HepG2 (cell line): ENCODE results near the gene PCGF3. TPM values are rescaled to one million over a fixed set of nuclear protein-coding genes. Genes with fewer than 3 reads are reported as not detected.

Source experiments
- ATAC-seq: fragments of 200-7000 bp; cut with Tn5 transposase; 3 replicates; pipeline ENCODE4 v1.9.1; 2020; ENCODE audit warnings: mild to moderate bottlenecking, moderate library complexity
- BruUV-seq: library from RNA; stranded (reverse); fragments of 400-500 nt; replicated peaks from 2 replicates; lab custom pipeline; 2021; lab: Mats Ljungman, UMichigan
- CTCF ChIA-PET: fragments of 300-600 bp; formaldehyde crosslinking; extraction: SDS; loops from one replicate; lab custom pipeline; 2021; ENCODE audit warnings: low total read pairs, inconsistent platforms, low intra/inter-chr PET ratio; lab: Yijun Ruan, JAX
- POLR2A ChIA-PET: fragments of 350-600 bp; sonication (Branson Sonifier 250); formaldehyde crosslinking; loops from one replicate; lab custom pipeline; 2020; ENCODE audit warnings: antibody characterized with exemption, inconsistent platforms; lab: Yijun Ruan, JAX
- DNase-seq: peaks from one replicate; pipeline ENCODE4 v3.0.0-alpha.2; 2015; ENCODE audit warnings: low spot score
- FAIRE-seq: peaks from 3 replicates; lab custom pipeline; 2011; peaks lifted over from hg19 to GRCh38; lab: Jason Lieb, UNC
- H2AFZ ChIP-seq: one replicate; pipeline ENCODE4 v1.6.1; 2011; ENCODE audit warnings: low read length, inconsistent platforms
- H3K27ac ChIP-seq: fragments of 300-600 bp; 3 replicates; pipeline ENCODE4 v1.8.0; 2011; ENCODE audit warnings: mixed run types, mild to moderate bottlenecking, mixed read lengths, low read length, inconsistent platforms; ENCODE audit not compliant: insufficient read depth; ENCODE audit errors: extremely low read length
- H3K27me3 ChIP-seq, 2 experiments: fragments of 200-600 bp in 1 of 2; 2 replicates in 1 of 2; 3 replicates in 1 of 2; pipeline versions ENCODE4 v1.6.0 to v1.8.0; 2011; ENCODE audit warnings: low read length in 2 of 2, mild to moderate bottlenecking in 2 of 2, moderate library complexity in 2 of 2, inconsistent platforms in 1 of 2; ENCODE audit not compliant: insufficient read depth in 2 of 2, control insufficient read depth in 1 of 2
- H3K36me3 ChIP-seq, 2 experiments: fragments of 200-600 bp in 1 of 2; replicated peaks in 1 of 2; 2 replicates in 1 of 2; 3 replicates in 1 of 2; pipeline versions ENCODE4 v1.5.1 to v1.8.0; 2011; ENCODE audit warnings: low read length in 2 of 2, inconsistent platforms in 1 of 2; ENCODE audit not compliant: insufficient read depth in 2 of 2, control insufficient read depth in 1 of 2
- H3K4me1 ChIP-seq: 2 replicates; pipeline ENCODE4 v1.5.1; 2012; ENCODE audit warnings: low read length, inconsistent platforms; ENCODE audit not compliant: insufficient read depth
- H3K4me2 ChIP-seq: 2 replicates; pipeline ENCODE4 v1.6.0; 2011; ENCODE audit warnings: low read depth, low read length, inconsistent platforms
- H3K4me3 ChIP-seq, 3 experiments: fragments of 200-600 bp in 1 of 3; sonication (generic), shearing (Covaris generic) in 1 of 3; replicated peaks in 1 of 3; 2 replicates each; pipeline ENCODE4 v1.5.1; 2011 to 2016; ENCODE audit warnings: low read length in 3 of 3, inconsistent platforms in 2 of 3, low read depth in 2 of 3, mild to moderate bottlenecking in 2 of 3, control low read depth in 1 of 3, mixed read lengths in 1 of 3; ENCODE audit not compliant: insufficient read depth in 1 of 3
- H3K79me2 ChIP-seq: one replicate; pipeline ENCODE4 v1.6.1; 2011; ENCODE audit warnings: low read length, inconsistent platforms; ENCODE audit not compliant: insufficient read depth
- H3K9ac ChIP-seq: 2 replicates; pipeline ENCODE4 v1.6.0; 2011; ENCODE audit warnings: mild to moderate bottlenecking, low read depth, low read length, inconsistent platforms; ENCODE audit not compliant: insufficient read depth
- H3K9me3 ChIP-seq: 2 replicates; pipeline ENCODE4 v1.5.1; 2012; ENCODE audit warnings: mild to moderate bottlenecking, low read length
- H4K20me1 ChIP-seq: 2 replicates; pipeline ENCODE4 v1.6.0; 2011; ENCODE audit warnings: inconsistent platforms, mild to moderate bottlenecking, low read length, moderate library complexity; ENCODE audit not compliant: insufficient read depth
- AGO2 ChIP-seq: fragments of 200-400 bp; formaldehyde crosslinking; optimal IDR thresholded peaks from 2 replicates; pipeline ENCODE3; 2017; ENCODE audit warnings: mild to moderate bottlenecking, low read depth, low read length, moderate library complexity
- CC2D1A ChIP-seq: sonication (generic); formaldehyde crosslinking; IDR thresholded peaks from 2 replicates; pipeline ENCODE4 v1.8.1; 2023; ENCODE audit warnings: mild to moderate bottlenecking, missing genetic modification reagents
- CREB1 ChIP-seq, 2 experiments: fragments of 450-650 bp in 1 of 2; IDR thresholded peaks; 2 replicates each; pipeline ENCODE4 v1.6.1; 2016 to 2017; ENCODE audit warnings: control low read depth in 1 of 2, mild to moderate bottlenecking in 1 of 2, missing compliant biosample characterization in 1 of 2, missing genetic modification characterization in 1 of 2
- GLI4 ChIP-seq: sonication (generic); formaldehyde crosslinking; IDR thresholded peaks from 2 replicates; pipeline ENCODE4 v1.5.1; 2020; ENCODE audit warnings: missing genetic modification reagents, mild to moderate bottlenecking, moderate library complexity, borderline replicate concordance
- HNRNPL ChIP-seq: fragments of 200-400 bp; formaldehyde crosslinking; IDR thresholded peaks from 2 replicates; pipeline ENCODE4 v1.6.1; 2017; ENCODE audit warnings: mild to moderate bottlenecking, low read depth, low read length
- NCOA2 ChIP-seq: sonication (generic); formaldehyde crosslinking; IDR thresholded peaks from 2 replicates; pipeline ENCODE4 v1.8.0; 2022; ENCODE audit warnings: inconsistent platforms
- SNAI1 ChIP-seq: sonication (generic); formaldehyde crosslinking; IDR thresholded peaks from 2 replicates; pipeline ENCODE4 v1.5.0; 2020; ENCODE audit warnings: mild to moderate bottlenecking, missing genetic modification reagents, borderline replicate concordance
- SP1 ChIP-seq, 2 experiments: fragments of 450-650 bp in 1 of 2; sonication (generic) in 1 of 2; formaldehyde crosslinking in 1 of 2; IDR thresholded peaks; 2 replicates each; pipeline versions ENCODE4 v1.4.0 to v1.6.1; 2016 to 2020; ENCODE audit warnings: missing genetic modification reagents in 1 of 2
- ZNF235 ChIP-seq: sonication (generic); formaldehyde crosslinking; IDR thresholded peaks from 2 replicates; pipeline ENCODE4 v1.8.1; 2023; ENCODE audit warnings: mild to moderate bottlenecking, missing genetic modification reagents, borderline replicate concordance
- ZNF558 ChIP-seq: sonication (generic); formaldehyde crosslinking; IDR thresholded peaks from 2 replicates; pipeline ENCODE4 v1.9.0; 2022; ENCODE audit warnings: mild to moderate bottlenecking, missing genetic modification reagents, borderline replicate concordance
- WGBS: methylation state at CpG from one replicate; pipeline ENCODE4 v1.1.6; 2017; ENCODE audit warnings: low lambda C conversion rate; 5-methylcytosine and 5-hydroxymethylcytosine counted together
- in situ Hi-C: cut with HindIII; loops from 2 replicates; pipeline ENCODE4 v1.10.0; 2017; ENCODE audit warnings: low pct_unique_long_range_greater_than_20kb; ENCODE audit not compliant: extremely low pct_ligation_motif_present
- intact Hi-C: fragments of 100-400 bp; cut with micrococcal nuclease; formaldehyde crosslinking; loops from one replicate; pipeline ENCODE4 v1.10.0; 2022; ENCODE audit not compliant: unreplicated experiment
- polyA plus RNA-seq, 8 experiments: library from polyadenylated mRNA; depleted of rRNA in 3 of 8; stranded (reverse) in 7 of 8; unstranded in 1 of 8; fragments of >200 nt; fragmentation: Illumina TruSeq in 4 of 8; extraction: Trizol in 4 of 8; gene quantifications; 2 replicates each; pipeline versions ENCODE4 v1.2.1 to v1.2.3, GENCODE V29; 2011 to 2016; ENCODE audit warnings: low read depth in 4 of 8, missing spikeins in 1 of 8, mixed read lengths in 1 of 8; ENCODE audit not compliant: insufficient read depth in 1 of 8
- total RNA-seq, 5 experiments: library from RNA; depleted of rRNA; stranded (reverse); fragments of >200 nt; fragmentation: Illumina TruSeq; extraction: Trizol; gene quantifications; 2 replicates each; pipeline ENCODE4 v1.2.3, GENCODE V29; 2016; ENCODE audit warnings: low read depth in 1 of 5
- TF ChIP-seq, protein P1 (sequence below): sonication (generic); formaldehyde crosslinking; IDR thresholded peaks from 2 replicates; pipeline ENCODE4 v1.4.0; 2020; ENCODE audit warnings: missing genetic modification reagents
- TF ChIP-seq, protein P2 (sequence below): sonication (generic); formaldehyde crosslinking; IDR thresholded peaks from 2 replicates; pipeline ENCODE4 v1.5.1; 2020; ENCODE audit warnings: mild to moderate bottlenecking, moderate library complexity, missing genetic modification reagents
- TF ChIP-seq, protein P3 (sequence below): sonication (generic); formaldehyde crosslinking; IDR thresholded peaks from 2 replicates; pipeline ENCODE4 v1.4.0; 2020; ENCODE audit warnings: missing genetic modification reagents
- TF ChIP-seq, protein P4 (sequence below): sonication (generic); formaldehyde crosslinking; IDR thresholded peaks from 2 replicates; pipeline ENCODE4 v1.4.0; 2020; ENCODE audit warnings: mild to moderate bottlenecking, missing genetic modification reagents

Gene PCGF3
- total and polyA plus RNA-seq, 2 of the 13 experiments (the other 11 are each of a cell fraction or from before 2014, with no cell fraction given), result 28.6 to 66.2 TPM

DNA sequence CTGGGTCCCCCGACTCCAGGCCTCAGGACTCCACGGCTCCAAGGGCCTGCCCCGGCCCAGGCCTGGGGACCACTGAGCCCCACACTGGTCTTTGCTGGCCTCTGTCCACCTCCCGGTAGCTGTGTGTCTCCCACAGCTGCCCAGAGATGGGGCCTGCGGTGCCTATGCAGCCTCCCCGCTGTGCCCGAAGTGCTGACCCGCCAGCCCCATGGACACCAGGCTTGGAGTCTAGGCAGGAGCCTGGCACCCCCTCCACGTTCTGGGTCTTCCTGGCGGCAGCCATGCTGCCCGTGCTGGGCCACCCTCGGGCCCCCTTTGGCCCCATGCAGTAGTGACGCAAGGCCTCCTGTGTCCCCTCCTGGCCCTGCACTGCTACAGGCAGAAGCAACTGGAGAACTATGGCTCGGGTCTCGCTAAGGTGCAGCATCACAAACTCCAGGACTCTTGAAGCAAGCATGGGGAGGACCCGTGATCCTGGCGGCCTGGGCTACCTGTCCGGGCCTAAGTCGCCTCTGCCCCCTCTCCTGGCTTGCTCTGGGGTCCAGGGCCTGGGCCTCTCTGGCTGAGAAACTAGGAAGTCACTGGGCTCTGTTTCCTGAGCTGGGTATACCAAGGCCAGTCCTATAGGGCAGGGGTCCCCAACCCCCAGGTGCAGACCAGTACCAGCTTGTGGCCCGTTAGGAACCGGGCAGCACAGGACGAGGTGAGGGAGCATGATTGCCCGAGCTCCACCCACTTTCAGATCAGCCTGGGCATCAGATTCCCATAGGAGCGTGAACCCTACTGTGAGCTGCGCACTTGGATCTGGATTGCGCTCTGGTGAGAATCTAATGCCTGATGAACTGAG lies 30.4 kb upstream of the PCGF3 start:
- H3K4me2 ChIP-seq, result peak overlapping the region; percentile 72
- no peaks in the 10 kb centered on the region for H3K9me3 ChIP-seq
- peaks cover 16% of the 10 kb centered on the region for H3K79me2 ChIP-seq
- in situ Hi-C loops, result no loop called here
- peaks cover 70% of the 10 kb centered on the region for H3K4me1 ChIP-seq
- BruUV-seq, result no TSS peak
- ChIA-PET CTCF (no interaction called here), POLR2A (interaction anchor here (1.1 to 1.7 kb wide), 4 partner anchors 12 to 318 kb away, joined by 3 to 14 read pairs (median 6); partner anchors contain the start of gene SLC26A1)
- intact Hi-C loops, result loop anchor here (2.0 to 10.0 kb wide), 2 partner anchors 200 to 416 kb away; no protein-coding TSS in a partner anchor
- DNase-seq, result no peak
- peak overlapping the region; percentile 95 for H3K9ac ChIP-seq
- no peak for FAIRE-seq
- 0% methylated on average over 1 of the region's 26 CpGs for WGBS
- H4K20me1 ChIP-seq, result no peaks in the 10 kb centered on the region; the same call in 1 of the 2 replicates
- peak overlapping the region; percentile 67 to 90 (median 83) for H3K4me3 ChIP-seq
- peak; percentile 29 for ATAC-seq
- peak overlapping the region; percentile 73 for H3K27ac ChIP-seq
- no peaks in the 10 kb centered on the region for H3K27me3 ChIP-seq
- H3K36me3 ChIP-seq, result peaks cover 3 to 12% of the 10 kb centered on the region in 2 experiments; a peak in 4 of 5 replicates
- no peak overlapping the region for H2AFZ ChIP-seq
- TF ChIP-seq NCOA2 (CRISPR knock-in tag), result no peak; the same call in 1 of the 2 replicates
- peak; percentile 69; the same call in 1 of the 2 replicates for TF ChIP-seq SNAI1 (CRISPR knock-in tag)
- peak; percentile 55; the same call in 1 of the 2 replicates for TF ChIP-seq ZNF558 (CRISPR knock-in tag)
- no peak for TF ChIP-seq SP1 (IDR thresholded peaks at IDR 0.05)
- TF ChIP-seq SP1 (CRISPR knock-in tag; IDR thresholded peaks at IDR 0.05), result 0 out of 2 replicates have a peak, but pooled peaks have one; percentile 12
- TF ChIP-seq, protein P1, sequence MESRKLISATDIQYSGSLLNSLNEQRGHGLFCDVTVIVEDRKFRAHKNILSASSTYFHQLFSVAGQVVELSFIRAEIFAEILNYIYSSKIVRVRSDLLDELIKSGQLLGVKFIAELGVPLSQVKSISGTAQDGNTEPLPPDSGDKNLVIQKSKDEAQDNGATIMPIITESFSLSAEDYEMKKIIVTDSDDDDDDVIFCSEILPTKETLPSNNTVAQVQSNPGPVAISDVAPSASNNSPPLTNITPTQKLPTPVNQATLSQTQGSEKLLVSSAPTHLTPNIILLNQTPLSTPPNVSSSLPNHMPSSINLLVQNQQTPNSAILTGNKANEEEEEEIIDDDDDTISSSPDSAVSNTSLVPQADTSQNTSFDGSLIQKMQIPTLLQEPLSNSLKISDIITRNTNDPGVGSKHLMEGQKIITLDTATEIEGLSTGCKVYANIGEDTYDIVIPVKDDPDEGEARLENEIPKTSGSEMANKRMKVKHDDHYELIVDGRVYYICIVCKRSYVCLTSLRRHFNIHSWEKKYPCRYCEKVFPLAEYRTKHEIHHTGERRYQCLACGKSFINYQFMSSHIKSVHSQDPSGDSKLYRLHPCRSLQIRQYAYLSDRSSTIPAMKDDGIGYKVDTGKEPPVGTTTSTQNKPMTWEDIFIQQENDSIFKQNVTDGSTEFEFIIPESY (CRISPR knock-in tag), result peak; percentile 27; the same call in 1 of the 2 replicates
- TF ChIP-seq AGO2, result peak; percentile 74
- TF ChIP-seq HNRNPL, result 0 out of 2 replicates have a peak, but pooled peaks have one; percentile 46
- no peak for TF ChIP-seq CREB1 (IDR thresholded peaks at IDR 0.05)
- TF ChIP-seq CREB1 (CRISPR knock-in tag; IDR thresholded peaks at IDR 0.05), result no peak
- TF ChIP-seq ZNF235 (CRISPR knock-in tag), result 0 out of 2 replicates have a peak, but pooled peaks have one; percentile 1
- TF ChIP-seq CC2D1A (CRISPR knock-in tag), result no peak
- TF ChIP-seq GLI4 (CRISPR knock-in tag), result no peak
- TF ChIP-seq, protein P2, sequence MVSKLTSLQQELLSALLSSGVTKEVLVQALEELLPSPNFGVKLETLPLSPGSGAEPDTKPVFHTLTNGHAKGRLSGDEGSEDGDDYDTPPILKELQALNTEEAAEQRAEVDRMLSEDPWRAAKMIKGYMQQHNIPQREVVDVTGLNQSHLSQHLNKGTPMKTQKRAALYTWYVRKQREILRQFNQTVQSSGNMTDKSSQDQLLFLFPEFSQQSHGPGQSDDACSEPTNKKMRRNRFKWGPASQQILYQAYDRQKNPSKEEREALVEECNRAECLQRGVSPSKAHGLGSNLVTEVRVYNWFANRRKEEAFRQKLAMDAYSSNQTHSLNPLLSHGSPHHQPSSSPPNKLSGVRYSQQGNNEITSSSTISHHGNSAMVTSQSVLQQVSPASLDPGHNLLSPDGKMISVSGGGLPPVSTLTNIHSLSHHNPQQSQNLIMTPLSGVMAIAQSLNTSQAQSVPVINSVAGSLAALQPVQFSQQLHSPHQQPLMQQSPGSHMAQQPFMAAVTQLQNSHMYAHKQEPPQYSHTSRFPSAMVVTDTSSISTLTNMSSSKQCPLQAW (CRISPR knock-in tag), result no peak
- TF ChIP-seq, protein P3, sequence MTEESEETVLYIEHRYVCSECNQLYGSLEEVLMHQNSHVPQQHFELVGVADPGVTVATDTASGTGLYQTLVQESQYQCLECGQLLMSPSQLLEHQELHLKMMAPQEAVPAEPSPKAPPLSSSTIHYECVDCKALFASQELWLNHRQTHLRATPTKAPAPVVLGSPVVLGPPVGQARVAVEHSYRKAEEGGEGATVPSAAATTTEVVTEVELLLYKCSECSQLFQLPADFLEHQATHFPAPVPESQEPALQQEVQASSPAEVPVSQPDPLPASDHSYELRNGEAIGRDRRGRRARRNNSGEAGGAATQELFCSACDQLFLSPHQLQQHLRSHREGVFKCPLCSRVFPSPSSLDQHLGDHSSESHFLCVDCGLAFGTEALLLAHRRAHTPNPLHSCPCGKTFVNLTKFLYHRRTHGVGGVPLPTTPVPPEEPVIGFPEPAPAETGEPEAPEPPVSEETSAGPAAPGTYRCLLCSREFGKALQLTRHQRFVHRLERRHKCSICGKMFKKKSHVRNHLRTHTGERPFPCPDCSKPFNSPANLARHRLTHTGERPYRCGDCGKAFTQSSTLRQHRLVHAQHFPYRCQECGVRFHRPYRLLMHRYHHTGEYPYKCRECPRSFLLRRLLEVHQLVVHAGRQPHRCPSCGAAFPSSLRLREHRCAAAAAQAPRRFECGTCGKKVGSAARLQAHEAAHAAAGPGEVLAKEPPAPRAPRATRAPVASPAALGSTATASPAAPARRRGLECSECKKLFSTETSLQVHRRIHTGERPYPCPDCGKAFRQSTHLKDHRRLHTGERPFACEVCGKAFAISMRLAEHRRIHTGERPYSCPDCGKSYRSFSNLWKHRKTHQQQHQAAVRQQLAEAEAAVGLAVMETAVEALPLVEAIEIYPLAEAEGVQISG (CRISPR knock-in tag), result 0 out of 2 replicates have a peak, but pooled peaks have one; percentile 37
- TF ChIP-seq, protein P4, sequence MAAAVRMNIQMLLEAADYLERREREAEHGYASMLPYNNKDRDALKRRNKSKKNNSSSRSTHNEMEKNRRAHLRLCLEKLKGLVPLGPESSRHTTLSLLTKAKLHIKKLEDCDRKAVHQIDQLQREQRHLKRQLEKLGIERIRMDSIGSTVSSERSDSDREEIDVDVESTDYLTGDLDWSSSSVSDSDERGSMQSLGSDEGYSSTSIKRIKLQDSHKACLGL (CRISPR knock-in tag), result 0 out of 2 replicates have a peak, but pooled peaks have one; percentile 17
